HG02938 (cell line): ENCODE measurements around the gene SLC25A42.

Experiments used
- ATAC-seq: cut with Tn5 transposase; IDR thresholded peaks from one replicate; pipeline ENCODE4 v1.9.1; 2021; ENCODE audit warnings: mild to moderate bottlenecking, moderate library complexity; ENCODE audit not compliant: unreplicated experiment

The SLC25A42 gene

GRCh38 chr19:19067276-19068072 is 3.7 kb downstream of the SLC25A42 start:
- ATAC-seq = no peak

GRCh38 chr19:19068659-19069654 is 5.2 kb downstream of the SLC25A42 start:
- no peak for ATAC-seq

- ATAC-seq = no peak
These were observed 8.1 kb downstream of the SLC25A42 start for GRCh38 chr19:19071897-19072296.

GRCh38 chr19:19074196-19074882 is 10.5 kb downstream of the SLC25A42 start:
- ATAC-seq = no peak

GRCh38 chr19:19075126-19075525 is 11.3 kb downstream of the SLC25A42 start:
- no peak for ATAC-seq

GRCh38 chr19:19076476-19076875 is 12.7 kb downstream of the SLC25A42 start:
- ATAC-seq = no peak

- ATAC-seq = no peak
These were observed 13.3 kb downstream of the SLC25A42 start for GRCh38 chr19:19077103-19077502.

- ATAC-seq = no peak
These were observed 15.0 kb downstream of the SLC25A42 start for GRCh38 chr19:19078801-19079200.

GRCh38 chr19:19079571-19079970 is 15.8 kb downstream of the SLC25A42 start:
- ATAC-seq = no peak

- no peak for ATAC-seq
These were observed 17.9 kb downstream of the SLC25A42 start for GRCh38 chr19:19081642-19082151.

- ATAC-seq = no peak
These were observed 19.8 kb downstream of the SLC25A42 start for GRCh38 chr19:19083413-19084178.

GRCh38 chr19:19087676-19088075 is 23.9 kb downstream of the SLC25A42 start:
- no peak for ATAC-seq

- no peak for ATAC-seq
These were observed 30.7 kb downstream of the SLC25A42 start for GRCh38 chr19:19094513-19094912.

- ATAC-seq = no peak
These were observed 31.9 kb downstream of the SLC25A42 start for GRCh38 chr19:19095691-19096090.

- ATAC-seq = no peak
These were observed 33.1 kb downstream of the SLC25A42 start for GRCh38 chr19:19096641-19097627.

- ATAC-seq = no peak
These were observed 34.4 kb downstream of the SLC25A42 start for GRCh38 chr19:19098084-19098702.

GRCh38 chr19:19098703-19099632 is 35.2 kb downstream of the SLC25A42 start:
- ATAC-seq = no peak
